Astrocyte (in vitro differentiated cells and primary cell): ENCODE measurements around the gene PIGZ.

Experiments used
- EZH2 ChIP-seq: IDR thresholded peaks from 2 replicates; pipeline ENCODE4 v1.6.1; 2012; ENCODE audit warnings: mild to moderate bottlenecking, low read length, inconsistent platforms; ENCODE audit not compliant: insufficient read depth
- TF ChIP-seq, protein P1 (sequence below): IDR thresholded peaks from 2 replicates; pipeline ENCODE4 v1.5.1; 2011; ENCODE audit warnings: low read depth, mild to moderate bottlenecking, inconsistent platforms, low read length, moderate library complexity; ENCODE audit not compliant: insufficient read depth

DNA sequence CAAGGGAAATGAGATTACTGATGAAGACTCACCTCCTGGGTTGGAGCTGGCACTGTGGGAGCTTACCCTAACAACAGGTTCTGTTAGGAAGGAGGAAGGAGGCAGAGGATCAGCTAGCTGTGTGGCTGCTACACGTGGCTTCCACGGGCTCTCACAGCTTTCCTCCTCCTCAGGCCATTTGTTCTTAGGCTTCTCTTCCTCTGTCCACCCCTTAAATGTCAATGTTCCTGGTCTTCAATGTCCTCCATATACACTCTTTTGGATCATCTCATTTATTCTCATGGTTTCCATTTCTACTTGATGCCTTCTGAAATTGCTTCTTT lies 5.0 kb downstream of the PIGZ start:
- TF ChIP-seq, protein P1, sequence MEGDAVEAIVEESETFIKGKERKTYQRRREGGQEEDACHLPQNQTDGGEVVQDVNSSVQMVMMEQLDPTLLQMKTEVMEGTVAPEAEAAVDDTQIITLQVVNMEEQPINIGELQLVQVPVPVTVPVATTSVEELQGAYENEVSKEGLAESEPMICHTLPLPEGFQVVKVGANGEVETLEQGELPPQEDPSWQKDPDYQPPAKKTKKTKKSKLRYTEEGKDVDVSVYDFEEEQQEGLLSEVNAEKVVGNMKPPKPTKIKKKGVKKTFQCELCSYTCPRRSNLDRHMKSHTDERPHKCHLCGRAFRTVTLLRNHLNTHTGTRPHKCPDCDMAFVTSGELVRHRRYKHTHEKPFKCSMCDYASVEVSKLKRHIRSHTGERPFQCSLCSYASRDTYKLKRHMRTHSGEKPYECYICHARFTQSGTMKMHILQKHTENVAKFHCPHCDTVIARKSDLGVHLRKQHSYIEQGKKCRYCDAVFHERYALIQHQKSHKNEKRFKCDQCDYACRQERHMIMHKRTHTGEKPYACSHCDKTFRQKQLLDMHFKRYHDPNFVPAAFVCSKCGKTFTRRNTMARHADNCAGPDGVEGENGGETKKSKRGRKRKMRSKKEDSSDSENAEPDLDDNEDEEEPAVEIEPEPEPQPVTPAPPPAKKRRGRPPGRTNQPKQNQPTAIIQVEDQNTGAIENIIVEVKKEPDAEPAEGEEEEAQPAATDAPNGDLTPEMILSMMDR = no peak
- no peak for TF ChIP-seq EZH2
